ENCODE results near the gene TTC9. TPM values are rescaled to one million over a fixed set of nuclear protein-coding genes. Genes with fewer than 3 reads are reported as not detected.
A peak's percentile ranks its signal among the peaks of the same experiment; 100 is the strongest.

TTC9 gene
- polyA plus RNA-seq, 2 of the 4 experiments (the other 2 are of a cell fraction) = 1.3 to 2.0 TPM

DNA sequence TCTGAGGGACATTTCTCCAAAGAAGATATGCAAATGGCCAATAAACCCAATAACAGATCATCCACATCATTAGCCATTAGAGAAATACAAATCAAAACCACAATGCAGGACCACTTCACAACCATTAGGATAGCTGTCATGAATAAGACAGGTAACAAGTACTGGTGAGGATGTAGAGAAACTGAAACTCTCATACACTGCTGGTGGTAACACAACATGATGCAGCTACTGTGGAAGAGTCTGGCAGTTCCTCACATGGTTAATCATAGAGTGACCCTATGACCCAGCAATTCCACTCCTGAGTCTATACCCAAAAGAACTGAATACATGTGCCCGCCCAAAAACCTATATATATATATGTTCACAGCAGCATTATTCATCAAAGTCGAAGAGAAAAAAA, 39.0 kb downstream of the TTC9 start:
- Histone ChIP-seq H3K9me3 (no peaks in the 10 kb centered on the region), H3K4me3 (no peak overlapping the region), H3K4me1 (no peaks in the 10 kb centered on the region), H3K4me2 (no peak overlapping the region), H3K27ac (no peak overlapping the region)
- WGBS (ENCODE audit: missing lambda C conversion rate) = 82% methylated on average over 2 of the region's 2 CpGs
- no peak for DNase-seq (ENCODE audit: low read depth in 1 of 2, low spot score in 1 of 2)
- ChIA-PET POLR2A (no interaction called here), CTCF (no interaction called here)
- no peak for ATAC-seq
- FAIRE-seq = no peak
- TF ChIP-seq RARB (CRISPR knock-in tag; IDR thresholded peaks at IDR 0.05) = no peak
- no peak for TF ChIP-seq EHMT2 (IDR thresholded peaks at IDR 0.05; ENCODE audit: low read depth)
- TF ChIP-seq BHLHE40 (IDR thresholded peaks at IDR 0.05; ENCODE audit: low read depth, low read length) = no peak
- no peak for TF ChIP-seq JUN (IDR thresholded peaks at IDR 0.05)
- no peak for TF ChIP-seq EP300 (IDR thresholded peaks at IDR 0.05)
- TF ChIP-seq CBX2 (IDR thresholded peaks at IDR 0.05; ENCODE audit: borderline replicate concordance, low read depth) = no peak
- no peak for TF ChIP-seq EHF (CRISPR knock-in tag; IDR thresholded peaks at IDR 0.05)
- TF ChIP-seq, protein P1, sequence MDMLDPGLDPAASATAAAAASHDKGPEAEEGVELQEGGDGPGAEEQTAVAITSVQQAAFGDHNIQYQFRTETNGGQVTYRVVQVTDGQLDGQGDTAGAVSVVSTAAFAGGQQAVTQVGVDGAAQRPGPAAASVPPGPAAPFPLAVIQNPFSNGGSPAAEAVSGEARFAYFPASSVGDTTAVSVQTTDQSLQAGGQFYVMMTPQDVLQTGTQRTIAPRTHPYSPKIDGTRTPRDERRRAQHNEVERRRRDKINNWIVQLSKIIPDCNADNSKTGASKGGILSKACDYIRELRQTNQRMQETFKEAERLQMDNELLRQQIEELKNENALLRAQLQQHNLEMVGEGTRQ (IDR thresholded peaks at IDR 0.05) = no peak
- TF ChIP-seq MAFK (IDR thresholded peaks at IDR 0.05; ENCODE audit: partially characterized antibody) = no peak
- TF ChIP-seq TP53 (CRISPR knock-in tag; IDR thresholded peaks at IDR 0.05) = no peak
- TF ChIP-seq HOXA7 (CRISPR knock-in tag; IDR thresholded peaks at IDR 0.05) = no peak
- TF ChIP-seq, protein P2, sequence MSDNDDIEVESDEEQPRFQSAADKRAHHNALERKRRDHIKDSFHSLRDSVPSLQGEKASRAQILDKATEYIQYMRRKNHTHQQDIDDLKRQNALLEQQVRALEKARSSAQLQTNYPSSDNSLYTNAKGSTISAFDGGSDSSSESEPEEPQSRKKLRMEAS (IDR thresholded peaks at IDR 0.05) = no peak
- no peak for TF ChIP-seq ATOH8 (CRISPR knock-in tag; IDR thresholded peaks at IDR 0.05; ENCODE audit: low read depth)

- POLR2A ChIA-PET = no interaction called here
- FAIRE-seq (no peak), DNase-seq (ENCODE audit: low read depth in 1 of 2, low spot score in 1 of 2) (no peak), ATAC-seq (no peak)
- Histone ChIP-seq H3K9me3 (no peaks in the 10 kb centered on the region), H3K4me2 (no peak overlapping the region), H3K27ac (no peak overlapping the region), H3K4me1 (no peaks in the 10 kb centered on the region), H3K4me3 (no peak overlapping the region)
- 35% methylated on average over 6 of the region's 6 CpGs for WGBS (ENCODE audit: missing lambda C conversion rate)
- TF ChIP-seq CEBPB (IDR thresholded peaks at IDR 0.05) = peak; percentile 27 to 33; a peak in 1 of 4 replicates
- TF ChIP-seq POLR2AphosphoS2 (conservative IDR thresholded peaks at IDR 0.05; ENCODE audit: low read length) = no peak
- no peak for TF ChIP-seq KDM5A (IDR thresholded peaks at IDR 0.05)
- CTCF ChIA-PET = interaction anchor here (1.8 kb wide), 1 partner anchor 30 kb away, joined by 4 read pairs; no protein-coding TSS in a partner anchor
These were observed 42.3 kb downstream of the TTC9 start for GRCh38 chr14:70683983-70684382.

GRCh38 chr14:70685474-70686197, 43.9 kb downstream of the TTC9 start:
- no peak for ATAC-seq
- Histone ChIP-seq H3K4me3 (no peak overlapping the region), H3K9me3 (no peaks in the 10 kb centered on the region), H3K4me2 (no peak overlapping the region), H3K4me1 (no peaks in the 10 kb centered on the region), H3K27ac (no peak overlapping the region)
- WGBS (ENCODE audit: missing lambda C conversion rate) = 78% methylated on average over 7 of the region's 7 CpGs
- POLR2A ChIA-PET = no interaction called here
- no peak for DNase-seq (ENCODE audit: low read depth in 1 of 2, low spot score in 1 of 2)
- CTCF ChIA-PET = interaction anchor here (0.6 to 1.8 kb wide), 2 partner anchors 28 to 1328 kb away, joined by 4 read pairs; no protein-coding TSS in a partner anchor
- FAIRE-seq = no peak
- TF ChIP-seq CBX8 (IDR thresholded peaks at IDR 0.05) = no peak
- no peak for TF ChIP-seq KDM1A (IDR thresholded peaks at IDR 0.05; ENCODE audit: low read depth)
- TF ChIP-seq RARB (CRISPR knock-in tag; IDR thresholded peaks at IDR 0.05) = no peak
- TF ChIP-seq, protein P2 (IDR thresholded peaks at IDR 0.05) = no peak
- peak; percentile 6 for TF ChIP-seq MAFK (IDR thresholded peaks at IDR 0.05; ENCODE audit: partially characterized antibody)

- CTCF ChIA-PET = interaction anchor here (1.5 kb wide), 2 partner anchors 14 to 21 kb away, joined by 4 read pairs; no protein-coding TSS in a partner anchor
- no peak for ATAC-seq
- Histone ChIP-seq H3K27ac (no peak overlapping the region), H3K4me2 (no peak overlapping the region), H3K4me3 (no peak overlapping the region), H3K4me1 (peaks cover 2% of the 10 kb centered on the region; the same call in 1 of the 3 replicates), H3K9me3 (no peaks in the 10 kb centered on the region)
- TF ChIP-seq CHD4 (IDR thresholded peaks at IDR 0.05; ENCODE audit: borderline replicate concordance) = no peak
- TF ChIP-seq KDM1A (IDR thresholded peaks at IDR 0.05; ENCODE audit: low read depth) = no peak
- TF ChIP-seq, protein P2 (IDR thresholded peaks at IDR 0.05) = no peak
- TF ChIP-seq CBX8 (IDR thresholded peaks at IDR 0.05) = no peak
- no peak for TF ChIP-seq SMC3 (IDR thresholded peaks at IDR 0.05)
- 87% methylated on average over 10 of the region's 10 CpGs for WGBS (ENCODE audit: missing lambda C conversion rate)
- DNase-seq (ENCODE audit: low read depth in 1 of 2, low spot score in 1 of 2) = no peak
- POLR2A ChIA-PET = no interaction called here
- no peak for FAIRE-seq
These were observed 50.5 kb downstream of the TTC9 start for GRCh38 chr14:70692210-70692609.
